Tibial nerve (tissue), 4 donors: ENCODE data around the gene MPPE1. TPM values are rescaled to one million over a fixed set of nuclear protein-coding genes. Genes with fewer than 3 reads are reported as not detected.

Experiments
- DNase-seq, 2 donors: peaks; one replicate each; pipeline ENCODE4 v3.0.0-alpha.2; 2019; ENCODE audit warnings: low spot score in 2 of 2
- H3K27ac ChIP-seq, 4 donors: fragments of 200-600 bp; sonication (generic) in 3 of 4; one replicate each; pipeline ENCODE4 v1.5.1; 2017 to 2019; ENCODE audit warnings: mild to moderate bottlenecking in 1 of 4
- H3K27me3 ChIP-seq, 2 donors: fragments of 200-600 bp; sonication (generic) in 1 of 2; one replicate each; pipeline versions ENCODE4 v1.5.1 to v1.6.0; 2017 to 2019
- H3K36me3 ChIP-seq, 3 donors: fragments of 200-600 bp; sonication (generic); one replicate each; pipeline ENCODE4 v1.5.1; 2018 to 2019
- H3K4me1 ChIP-seq, 4 donors: fragments of 200-600 bp; sonication (generic) in 3 of 4; one replicate each; pipeline ENCODE4 v1.5.1; 2017 to 2019
- H3K4me3 ChIP-seq, 4 donors: fragments of 200-600 bp; sonication (generic) in 3 of 4; one replicate each; pipeline ENCODE4 v1.5.1; 2017 to 2019; ENCODE audit warnings: mild to moderate bottlenecking in 1 of 4, moderate library complexity in 1 of 4
- H3K9me3 ChIP-seq, 4 donors: fragments of 200-600 bp; sonication (generic) in 3 of 4; one replicate each; pipeline ENCODE4 v1.5.1; 2017 to 2019
- CTCF ChIP-seq, 5 experiments: fragments of 200-600 bp in 3 of 5; fragments of 450-650 bp in 2 of 5; sonication (generic) in 3 of 5; IDR thresholded peaks; one replicate each; pipeline ENCODE4 v1.5.1; 2016 to 2019; ENCODE audit warnings: antibody characterized with exemption in 5 of 5, mild to moderate bottlenecking in 3 of 5, moderate library complexity in 2 of 5
- EP300 ChIP-seq, 2 donors: sonication (generic); formaldehyde crosslinking; IDR thresholded peaks; one replicate each; pipeline ENCODE4 v1.6.1; 2017; ENCODE audit warnings: antibody characterized with exemption in 2 of 2, mild to moderate bottlenecking in 1 of 2
- POLR2A ChIP-seq, 2 donors: fragments of 450-650 bp; IDR thresholded peaks; one replicate each; pipeline ENCODE4 v1.6.1; 2017; ENCODE audit warnings: antibody characterized with exemption in 2 of 2, mild to moderate bottlenecking in 2 of 2, moderate library complexity in 2 of 2
- WGBS, 2 donors: methylation state at CpG; one replicate each; pipeline ENCODE4 v1.1.5; 2018; 5-methylcytosine and 5-hydroxymethylcytosine counted together
- total RNA-seq, 4 donors: library from RNA; depleted of rRNA; stranded (reverse); fragments of >200 nt; gene quantifications; one replicate each; pipeline ENCODE4 v1.1.0, GENCODE V29; 2016

MPPE1 gene
- total RNA-seq, 4 donors from 2014 or later = 13.3 to 33.2 (median 27.7) TPM

- DNase-seq = no peak
- WGBS, 2 donors = 78 to 84% methylated on average over 5 of the region's 5 CpGs
- H3K9me3 ChIP-seq = no peaks in the 10 kb centered on the region
- no peaks in the 10 kb centered on the region for H3K36me3 ChIP-seq
- no peak overlapping the region for H3K4me3 ChIP-seq
- no peaks in the 10 kb centered on the region for H3K27me3 ChIP-seq
- H3K4me1 ChIP-seq = no peaks in the 10 kb centered on the region
- no peak overlapping the region for H3K27ac ChIP-seq
- TF ChIP-seq CTCF (IDR thresholded peaks at IDR 0.05) (no peak), EP300 (IDR thresholded peaks at IDR 0.05) (no peak)
Observed at GRCh38 chr18:11842562-11842961, 65.6 kb downstream of the MPPE1 start.

- WGBS, 2 donors = 53 to 65% methylated on average over 6 of the region's 6 CpGs
- Histone ChIP-seq H3K27me3 (no peaks in the 10 kb centered on the region), H3K36me3 (no peaks in the 10 kb centered on the region), H3K4me1 (no peaks in the 10 kb centered on the region), H3K27ac (no peak overlapping the region), H3K4me3 (no peak overlapping the region), H3K9me3 (no peaks in the 10 kb centered on the region)
- TF ChIP-seq POLR2A (IDR thresholded peaks at IDR 0.05) (no peak), EP300 (IDR thresholded peaks at IDR 0.05) (no peak), CTCF (IDR thresholded peaks at IDR 0.05) (no peak)
- DNase-seq = no peak
Observed at GRCh38 chr18:11840493-11840892, 67.6 kb downstream of the MPPE1 start.

DNA sequence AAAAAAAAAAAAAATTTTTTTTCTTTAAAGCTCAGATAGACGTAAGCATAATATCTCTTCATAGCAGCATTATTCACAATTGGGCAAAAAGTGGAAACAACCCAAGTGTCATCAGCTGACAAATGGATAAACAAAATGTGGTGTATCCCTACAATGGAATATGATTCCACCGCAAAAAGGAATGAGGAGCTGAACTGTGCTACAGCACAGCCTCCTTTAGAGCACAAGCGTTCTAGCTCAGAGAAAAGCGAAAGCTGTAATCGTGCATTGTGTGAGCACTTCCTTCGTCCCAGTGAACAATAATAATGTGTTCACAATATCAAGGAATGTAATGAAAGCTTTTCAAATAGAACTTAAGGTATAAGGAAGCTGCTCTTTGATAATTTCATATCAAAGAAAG is 68.6 kb downstream of the MPPE1 start:
- Histone ChIP-seq H3K36me3 (no peaks in the 10 kb centered on the region), H3K27ac (no peak overlapping the region), H3K9me3 (no peaks in the 10 kb centered on the region), H3K27me3 (no peaks in the 10 kb centered on the region), H3K4me1 (no peaks in the 10 kb centered on the region), H3K4me3 (no peak overlapping the region)
- DNase-seq = no peak
- no peak for TF ChIP-seq EP300 (IDR thresholded peaks at IDR 0.05)
- TF ChIP-seq CTCF (IDR thresholded peaks at IDR 0.05) = no peak
- no peak for TF ChIP-seq POLR2A (IDR thresholded peaks at IDR 0.05)
- 79 to 80% methylated on average over 6 of the region's 6 CpGs for WGBS, 2 donors

- 68 to 69% methylated on average over 5 of the region's 5 CpGs for WGBS, 2 donors
- DNase-seq = no peak
- no peak overlapping the region for H3K4me3 ChIP-seq
- no peaks in the 10 kb centered on the region for H3K36me3 ChIP-seq
- no peaks in the 10 kb centered on the region for H3K4me1 ChIP-seq
- TF ChIP-seq POLR2A (IDR thresholded peaks at IDR 0.05) (no peak), EP300 (IDR thresholded peaks at IDR 0.05) (no peak), CTCF (IDR thresholded peaks at IDR 0.05) (no peak)
- H3K27me3 ChIP-seq = no peaks in the 10 kb centered on the region
- no peak overlapping the region for H3K27ac ChIP-seq
- H3K9me3 ChIP-seq = no peaks in the 10 kb centered on the region
Observed at GRCh38 chr18:11834772-11835171, 73.3 kb downstream of the MPPE1 start.

Other genes with a start within 250 kb of the MPPE1 start
- 10 to 100 TPM; 11.3 to 17.3 (median 14.4) TPM for gene GNAL, start 219.1 kb downstream of the MPPE1 start, total RNA-seq
- 10 to 100 TPM; 31.2 to 49.8 (median 38.1) TPM for gene CHMP1B, start 56.9 kb downstream of the MPPE1 start, total RNA-seq
- gene IMPA2, start 73.2 kb upstream of the MPPE1 start, total RNA-seq = 10 to 100 TPM; 12.7 to 62.4 (median 36.2) TPM
- not detected for gene ANKRD62, start 185.5 kb upstream of the MPPE1 start, total RNA-seq